ENCODE data around the gene MSTO1.

DNA sequence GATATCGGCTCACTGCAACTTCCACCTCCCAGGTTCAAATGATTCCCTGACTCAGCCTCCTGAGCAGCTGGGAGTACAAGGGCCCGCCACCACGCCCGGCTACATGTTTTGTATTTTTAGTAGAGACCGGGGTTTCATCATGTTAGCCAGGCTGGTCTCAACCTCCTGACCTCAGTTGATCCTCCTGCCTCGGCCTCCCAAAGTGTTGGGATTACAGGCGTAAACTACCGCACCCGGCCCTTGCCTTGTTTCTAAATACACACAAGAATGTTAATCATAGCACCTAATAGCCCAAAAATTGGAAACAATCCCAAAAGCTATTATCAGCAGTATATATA is 1.2 kb upstream of the MSTO1 start:
- TF ChIP-seq, protein P1, sequence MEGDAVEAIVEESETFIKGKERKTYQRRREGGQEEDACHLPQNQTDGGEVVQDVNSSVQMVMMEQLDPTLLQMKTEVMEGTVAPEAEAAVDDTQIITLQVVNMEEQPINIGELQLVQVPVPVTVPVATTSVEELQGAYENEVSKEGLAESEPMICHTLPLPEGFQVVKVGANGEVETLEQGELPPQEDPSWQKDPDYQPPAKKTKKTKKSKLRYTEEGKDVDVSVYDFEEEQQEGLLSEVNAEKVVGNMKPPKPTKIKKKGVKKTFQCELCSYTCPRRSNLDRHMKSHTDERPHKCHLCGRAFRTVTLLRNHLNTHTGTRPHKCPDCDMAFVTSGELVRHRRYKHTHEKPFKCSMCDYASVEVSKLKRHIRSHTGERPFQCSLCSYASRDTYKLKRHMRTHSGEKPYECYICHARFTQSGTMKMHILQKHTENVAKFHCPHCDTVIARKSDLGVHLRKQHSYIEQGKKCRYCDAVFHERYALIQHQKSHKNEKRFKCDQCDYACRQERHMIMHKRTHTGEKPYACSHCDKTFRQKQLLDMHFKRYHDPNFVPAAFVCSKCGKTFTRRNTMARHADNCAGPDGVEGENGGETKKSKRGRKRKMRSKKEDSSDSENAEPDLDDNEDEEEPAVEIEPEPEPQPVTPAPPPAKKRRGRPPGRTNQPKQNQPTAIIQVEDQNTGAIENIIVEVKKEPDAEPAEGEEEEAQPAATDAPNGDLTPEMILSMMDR (conservative IDR thresholded peaks at IDR 0.05 in 1 of 2, IDR thresholded peaks at IDR 0.05 in 1 of 2; ENCODE audit: low read depth in 1 of 2, low read length in 2 of 2): no peak
- TF ChIP-seq EZH2 (IDR thresholded peaks at IDR 0.05; ENCODE audit: low read length, missing control alignments): no peak

Data from fibroblast of lung (primary cell).